NCI-H2171 (cell line): ENCODE measurements around the gene SH3RF1.
"Not testable (repeated sequence)": the region's sequence is repeated elsewhere in the genome, so short reads cannot be mapped to it uniquely, and the experiment has no call there.

Experiments used
- DNase-seq: peaks from one replicate; lab custom pipeline; 2025; lab: John Stamatoyannopoulos, UW

Gene SH3RF1

GRCh38 chr4:169225812-169226211 lies 44.9 kb downstream of the SH3RF1 start:
- DNase-seq: no peak

- no peak for DNase-seq
Measured at GRCh38 chr4:169225058-169225751, 45.6 kb downstream of the SH3RF1 start.

- DNase-seq: no peak
Measured at GRCh38 chr4:169222761-169223160, 48.0 kb downstream of the SH3RF1 start.

GRCh38 chr4:169221662-169222061 lies 49.1 kb downstream of the SH3RF1 start:
- DNase-seq: no peak

- DNase-seq: no peak
Measured at GRCh38 chr4:169220854-169221411, 49.8 kb downstream of the SH3RF1 start.

GRCh38 chr4:169220447-169220846 lies 50.3 kb downstream of the SH3RF1 start:
- no peak for DNase-seq

GRCh38 chr4:169219440-169219839 lies 51.3 kb downstream of the SH3RF1 start:
- no peak for DNase-seq

GRCh38 chr4:169215656-169216055 lies 55.1 kb downstream of the SH3RF1 start:
- no peak for DNase-seq

GRCh38 chr4:169212981-169213380 lies 57.8 kb downstream of the SH3RF1 start:
- no peak for DNase-seq

GRCh38 chr4:169210504-169211118 lies 60.1 kb downstream of the SH3RF1 start:
- DNase-seq: no peak

GRCh38 chr4:169209388-169209883 lies 61.3 kb downstream of the SH3RF1 start:
- DNase-seq: no peak

- no peak for DNase-seq
Measured at GRCh38 chr4:169208516-169208915, 62.2 kb downstream of the SH3RF1 start.

- DNase-seq: no peak
Measured at GRCh38 chr4:169208090-169208455, 62.7 kb downstream of the SH3RF1 start.

GRCh38 chr4:169207436-169208089 lies 63.2 kb downstream of the SH3RF1 start:
- no peak for DNase-seq

GRCh38 chr4:169205744-169206080 lies 65.0 kb downstream of the SH3RF1 start:
- no peak for DNase-seq

GRCh38 chr4:169205075-169205743 lies 65.5 kb downstream of the SH3RF1 start:
- no peak for DNase-seq

- no peak for DNase-seq
Measured at GRCh38 chr4:169203891-169204290, 66.9 kb downstream of the SH3RF1 start.

- not testable (repeated sequence) for DNase-seq
Measured at GRCh38 chr4:169203278-169203677, 67.5 kb downstream of the SH3RF1 start.

GRCh38 chr4:169202878-169203277 lies 67.9 kb downstream of the SH3RF1 start:
- no peak for DNase-seq

GRCh38 chr4:169202145-169202699 lies 68.5 kb downstream of the SH3RF1 start:
- no peak for DNase-seq

GRCh38 chr4:169201222-169202144 lies 69.3 kb downstream of the SH3RF1 start:
- no peak for DNase-seq
